Transverse colon (tissue), 4 donors: ENCODE measurements around the gene PHF21A.

Source experiments
- EP300 ChIP-seq: sonication (generic); formaldehyde crosslinking; IDR thresholded peaks from one replicate; pipeline ENCODE4 v1.6.1; 2017; ENCODE audit warnings: antibody characterized with exemption, low read depth
- POLR2A ChIP-seq: fragments of 450-650 bp; IDR thresholded peaks from one replicate; pipeline ENCODE4 v1.6.1; 2016; ENCODE audit warnings: antibody characterized with exemption, mild to moderate bottlenecking, moderate library complexity
- POLR2AphosphoS5 ChIP-seq, 3 donors: sonication (generic); formaldehyde crosslinking; IDR thresholded peaks; one replicate each; pipeline ENCODE4 v1.6.1; 2016; ENCODE audit warnings: antibody characterized with exemption in 3 of 3
- TF ChIP-seq, protein P1 (sequence below), 5 experiments: fragments of 200-600 bp in 3 of 5; fragments of 450-650 bp in 2 of 5; sonication (generic) in 3 of 5; IDR thresholded peaks; 1 replicate in 2 of 5; 2 replicates in 3 of 5; pipeline ENCODE4 v1.5.1; 2016 to 2017; ENCODE audit warnings: antibody characterized with exemption in 5 of 5, inconsistent platforms in 3 of 5, mild to moderate bottlenecking in 2 of 5, moderate library complexity in 1 of 5

DNA sequence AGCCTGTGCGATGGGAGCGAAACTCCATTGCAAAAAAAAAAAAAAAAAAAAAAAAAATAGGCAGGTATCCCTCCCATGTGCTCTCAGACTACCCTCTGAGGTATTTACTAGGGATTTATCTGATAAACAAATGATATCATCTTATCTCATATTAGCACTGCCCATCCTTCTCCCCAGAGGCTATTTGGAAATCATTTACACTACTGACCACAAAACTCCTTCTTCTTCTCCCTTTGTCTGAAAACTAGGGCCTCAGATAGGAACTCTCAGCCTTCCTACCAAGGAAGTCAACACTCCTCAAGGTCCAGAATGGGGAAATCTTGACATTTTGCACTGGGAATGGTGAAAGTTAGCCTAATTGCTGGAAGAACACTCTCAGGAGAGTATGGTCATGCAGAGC, 152.4 kb downstream of the PHF21A start:
- TF ChIP-seq EP300 (no peak), POLR2A (no peak), POLR2AphosphoS5 (IDR thresholded peaks at IDR 0.05) (no peak)
- TF ChIP-seq, protein P1, sequence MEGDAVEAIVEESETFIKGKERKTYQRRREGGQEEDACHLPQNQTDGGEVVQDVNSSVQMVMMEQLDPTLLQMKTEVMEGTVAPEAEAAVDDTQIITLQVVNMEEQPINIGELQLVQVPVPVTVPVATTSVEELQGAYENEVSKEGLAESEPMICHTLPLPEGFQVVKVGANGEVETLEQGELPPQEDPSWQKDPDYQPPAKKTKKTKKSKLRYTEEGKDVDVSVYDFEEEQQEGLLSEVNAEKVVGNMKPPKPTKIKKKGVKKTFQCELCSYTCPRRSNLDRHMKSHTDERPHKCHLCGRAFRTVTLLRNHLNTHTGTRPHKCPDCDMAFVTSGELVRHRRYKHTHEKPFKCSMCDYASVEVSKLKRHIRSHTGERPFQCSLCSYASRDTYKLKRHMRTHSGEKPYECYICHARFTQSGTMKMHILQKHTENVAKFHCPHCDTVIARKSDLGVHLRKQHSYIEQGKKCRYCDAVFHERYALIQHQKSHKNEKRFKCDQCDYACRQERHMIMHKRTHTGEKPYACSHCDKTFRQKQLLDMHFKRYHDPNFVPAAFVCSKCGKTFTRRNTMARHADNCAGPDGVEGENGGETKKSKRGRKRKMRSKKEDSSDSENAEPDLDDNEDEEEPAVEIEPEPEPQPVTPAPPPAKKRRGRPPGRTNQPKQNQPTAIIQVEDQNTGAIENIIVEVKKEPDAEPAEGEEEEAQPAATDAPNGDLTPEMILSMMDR (IDR thresholded peaks at IDR 0.05): no peak
